HepG2 (cell line): ENCODE data around the gene SEMA3G. TPM values are rescaled to one million over a fixed set of nuclear protein-coding genes. Genes with fewer than 3 reads are reported as not detected.

Experiments
- ARID2 ChIP-seq: sonication (generic); formaldehyde crosslinking; IDR thresholded peaks from 2 replicates; pipeline ENCODE4 v1.8.1; 2022; ENCODE audit warnings: mild to moderate bottlenecking, missing genetic modification reagents, borderline replicate concordance
- GMEB1 ChIP-seq: sonication (generic); formaldehyde crosslinking; IDR thresholded peaks from 2 replicates; pipeline ENCODE4 v1.5.1; 2020; ENCODE audit warnings: missing genetic modification reagents, mild to moderate bottlenecking, borderline replicate concordance
- HNRNPH1 ChIP-seq: fragments of 200-400 bp; formaldehyde crosslinking; optimal IDR thresholded peaks from 2 replicates; pipeline ENCODE3; 2017; ENCODE audit warnings: mild to moderate bottlenecking, low read depth, low read length
- JARID2 ChIP-seq: sonication (generic); formaldehyde crosslinking; IDR thresholded peaks from 2 replicates; pipeline ENCODE4 v1.8.1; 2023; ENCODE audit warnings: missing genetic modification reagents, inconsistent platforms; ENCODE audit not compliant: insufficient replicate concordance
- MAFF ChIP-seq: IDR thresholded peaks from 2 replicates; pipeline ENCODE4 v1.6.1; 2011; ENCODE audit warnings: low read depth, low read length, improper control_type of control experiment
- MZF1 ChIP-seq: sonication (generic); formaldehyde crosslinking; IDR thresholded peaks from 2 replicates; pipeline ENCODE4 v1.8.1; 2023; ENCODE audit warnings: mild to moderate bottlenecking, missing genetic modification reagents, borderline replicate concordance
- POLR2A ChIP-seq, 2 experiments: IDR thresholded peaks; 2 replicates each; pipeline ENCODE4 v1.6.1; 2011; ENCODE audit warnings: low read depth in 2 of 2, low read length in 2 of 2, mild to moderate bottlenecking in 1 of 2, moderate library complexity in 1 of 2; ENCODE audit not compliant: insufficient read depth in 1 of 2
- RFXANK ChIP-seq: IDR thresholded peaks from 2 replicates; pipeline ENCODE4 v1.6.1; 2016
- SALL1 ChIP-seq: sonication (generic); formaldehyde crosslinking; IDR thresholded peaks from 2 replicates; pipeline ENCODE4 v1.8.0; 2022; ENCODE audit warnings: mild to moderate bottlenecking, missing genetic modification reagents
- TERF1 ChIP-seq: sonication (generic); formaldehyde crosslinking; IDR thresholded peaks from 2 replicates; pipeline ENCODE4 v1.8.0; 2022; ENCODE audit warnings: mild to moderate bottlenecking, missing genetic modification reagents, moderate library complexity
- TRIM24 ChIP-seq: sonication (generic); formaldehyde crosslinking; IDR thresholded peaks from 2 replicates; pipeline ENCODE4 v1.8.0; 2022; ENCODE audit warnings: mild to moderate bottlenecking, missing genetic modification reagents
- USF2 ChIP-seq, 2 experiments: sonication (generic) in 1 of 2; formaldehyde crosslinking in 1 of 2; IDR thresholded peaks; 2 replicates each; pipeline versions ENCODE4 v1.5.1 to v1.6.1; 2011 to 2020; ENCODE audit warnings: borderline replicate concordance in 1 of 2, low read depth in 1 of 2, low read length in 1 of 2, mild to moderate bottlenecking in 1 of 2, missing genetic modification reagents in 1 of 2, moderate library complexity in 1 of 2
- YY1 ChIP-seq: IDR thresholded peaks from 2 replicates; pipeline ENCODE4 v1.6.1; 2011; ENCODE audit warnings: low read length, low read depth, moderate library complexity, mild to moderate bottlenecking; ENCODE audit not compliant: insufficient read depth, insufficient replicate concordance
- ZIK1 ChIP-seq: sonication (generic); formaldehyde crosslinking; IDR thresholded peaks from 2 replicates; pipeline ENCODE4 v1.5.0; 2020; ENCODE audit warnings: mild to moderate bottlenecking, low read depth, missing genetic modification reagents, borderline replicate concordance
- ZNF121 ChIP-seq: sonication (generic); formaldehyde crosslinking; IDR thresholded peaks from 2 replicates; pipeline ENCODE4 v1.5.0; 2020; ENCODE audit warnings: mild to moderate bottlenecking, missing genetic modification reagents
- ZNF546 ChIP-seq: sonication (generic); formaldehyde crosslinking; conservative IDR thresholded peaks from 2 replicates; pipeline ENCODE4 v1.8.1; 2023; ENCODE audit warnings: mild to moderate bottlenecking, missing genetic modification reagents
- ZNF550 ChIP-seq: sonication (generic); formaldehyde crosslinking; IDR thresholded peaks from 2 replicates; pipeline ENCODE4 v1.4.0; 2020; ENCODE audit warnings: mild to moderate bottlenecking, missing genetic modification reagents, borderline replicate concordance
- ZNF569 ChIP-seq: sonication (generic); formaldehyde crosslinking; IDR thresholded peaks from 2 replicates; pipeline ENCODE4 v1.5.0; 2020; ENCODE audit warnings: mild to moderate bottlenecking, missing genetic modification reagents, moderate library complexity, borderline replicate concordance
- ZNF740 ChIP-seq: sonication (generic); formaldehyde crosslinking; IDR thresholded peaks from 2 replicates; pipeline ENCODE4 v1.4.0; 2020; ENCODE audit warnings: missing genetic modification reagents
- ZNF841 ChIP-seq: sonication (generic); formaldehyde crosslinking; IDR thresholded peaks from 2 replicates; pipeline ENCODE4 v1.8.1; 2023; ENCODE audit warnings: missing genetic modification reagents, borderline replicate concordance
- polyA plus RNA-seq, 8 experiments: library from polyadenylated mRNA; depleted of rRNA in 3 of 8; stranded (reverse) in 7 of 8; unstranded in 1 of 8; fragments of >200 nt; fragmentation: Illumina TruSeq in 4 of 8; extraction: Trizol in 4 of 8; gene quantifications; 2 replicates each; pipeline versions ENCODE4 v1.2.1 to v1.2.3, GENCODE V29; 2011 to 2016; ENCODE audit warnings: low read depth in 4 of 8, missing spikeins in 1 of 8, mixed read lengths in 1 of 8; ENCODE audit not compliant: insufficient read depth in 1 of 8
- total RNA-seq, 5 experiments: library from RNA; depleted of rRNA; stranded (reverse); fragments of >200 nt; fragmentation: Illumina TruSeq; extraction: Trizol; gene quantifications; 2 replicates each; pipeline ENCODE4 v1.2.3, GENCODE V29; 2016; ENCODE audit warnings: low read depth in 1 of 5

The SEMA3G gene
- total and polyA plus RNA-seq, 2 of the 13 experiments (the other 11 are each of a cell fraction or from before 2014, with no cell fraction given), result 6.1 to 8.3 TPM

GRCh38 chr3:52446631-52447511 lies 2.0 kb upstream of the SEMA3G start (continued):
- TF ChIP-seq GMEB1 (CRISPR knock-in tag) (peak; percentile 53; the same call in 1 of the 2 replicates), TERF1 (CRISPR knock-in tag) (no peak), ARID2 (0 out of 2 replicates have a peak, but pooled peaks have one; percentile 53), MAFF (peak; percentile 22; the same call in 1 of the 2 replicates), ZNF550 (no peak), HNRNPH1 (no peak), USF2 (IDR thresholded peaks at IDR 0.05; ENCODE audit: low read depth, low read length) (no peak), USF2 (CRISPR knock-in tag; IDR thresholded peaks at IDR 0.05; ENCODE audit: borderline replicate concordance) (no peak), ZNF569 (no peak), SALL1 (peak; percentile 45; the same call in 1 of the 2 replicates), ZNF121 (CRISPR knock-in tag) (no peak), YY1 (peak; percentile 61), ZNF546 (no peak), MZF1 (CRISPR knock-in tag) (no peak), JARID2 (no peak), ZIK1 (CRISPR knock-in tag) (no peak), ZNF740 (CRISPR knock-in tag) (no peak), ZNF841 (no peak), RFXANK (CRISPR knock-in tag) (no peak), POLR2A (IDR thresholded peaks at IDR 0.05; ENCODE audit: insufficient read depth in 1 of 2, low read depth in 2 of 2, low read length in 2 of 2) (no peak), TRIM24 (CRISPR knock-in tag) (no peak)
